ENCODE measurements around the gene TNK1.

Gene TNK1

GRCh38 chr17:7423679-7424078 is 42.8 kb downstream of the TNK1 start:
- no peaks in the 10 kb centered on the region for H3K36me3 ChIP-seq
- TF ChIP-seq CTCF (IDR thresholded peaks at IDR 0.05): no peak
- no peak for DNase-seq
- H3K27ac ChIP-seq: no peak overlapping the region
- no peak overlapping the region for H3K4me3 ChIP-seq
- H3K27me3 ChIP-seq: peaks cover 0 to 7% of the 10 kb centered on the region in 2 donors
- no peaks in the 10 kb centered on the region for H3K4me1 ChIP-seq
- no peaks in the 10 kb centered on the region for H3K9me3 ChIP-seq
- intact Hi-C loops (cut with DNase I; ENCODE audit: low total_unique reads): no loop called here

GRCh38 chr17:7425316-7425715 is 44.4 kb downstream of the TNK1 start, which contains the start of gene SPEM2:
Gene SPEM2, plus strand, starts transcription at chr17:7425616. Its CDS starts 73 bp downstream, at chr17:7425689.
- no peak within 1 kb of the TSS for H3K27ac ChIP-seq
- no peaks in the 10 kb centered on the region for H3K9me3 ChIP-seq
- no peak for TF ChIP-seq CTCF (IDR thresholded peaks at IDR 0.05)
- DNase-seq: no peak
- no peak within 1 kb of the TSS for H3K4me3 ChIP-seq
- no peaks in the 10 kb centered on the region for H3K4me1 ChIP-seq
- intact Hi-C loops (cut with DNase I; ENCODE audit: low total_unique reads): no loop called here
- no peaks in the 10 kb centered on the region for H3K27me3 ChIP-seq
- no peaks in the 10 kb centered on the region for H3K36me3 ChIP-seq

GRCh38 chr17:7425756-7426155 is 44.9 kb downstream of the TNK1 start:
- Histone ChIP-seq H3K9me3 (no peaks in the 10 kb centered on the region), H3K27ac (no peak overlapping the region), H3K36me3 (no peaks in the 10 kb centered on the region), H3K4me1 (no peaks in the 10 kb centered on the region), H3K4me3 (no peak overlapping the region), H3K27me3 (no peaks in the 10 kb centered on the region)
- DNase-seq: no peak
- intact Hi-C loops (cut with DNase I; ENCODE audit: low total_unique reads): no loop called here
- TF ChIP-seq CTCF (IDR thresholded peaks at IDR 0.05): no peak

- Histone ChIP-seq H3K27me3 (no peaks in the 10 kb centered on the region), H3K4me3 (no peak overlapping the region), H3K36me3 (no peaks in the 10 kb centered on the region), H3K9me3 (no peaks in the 10 kb centered on the region), H3K4me1 (no peaks in the 10 kb centered on the region), H3K27ac (no peak overlapping the region)
- TF ChIP-seq CTCF (IDR thresholded peaks at IDR 0.05): no peak
- DNase-seq: no peak
- intact Hi-C loops (cut with DNase I; ENCODE audit: low total_unique reads): no loop called here
Observed at GRCh38 chr17:7426203-7426863, 45.4 kb downstream of the TNK1 start.

- Histone ChIP-seq H3K27ac (no peak overlapping the region), H3K36me3 (no peaks in the 10 kb centered on the region), H3K9me3 (no peaks in the 10 kb centered on the region), H3K4me3 (no peak overlapping the region), H3K4me1 (no peaks in the 10 kb centered on the region), H3K27me3 (no peaks in the 10 kb centered on the region)
- no peak for DNase-seq
- intact Hi-C loops (cut with DNase I; ENCODE audit: low total_unique reads): no loop called here
- no peak for TF ChIP-seq CTCF (IDR thresholded peaks at IDR 0.05)
Observed at GRCh38 chr17:7426896-7427489, 46.1 kb downstream of the TNK1 start.
